Brain microvascular endothelial cell (primary cell): ENCODE results near the gene CDC42SE2.

ENCODE experiments used
- DNase-seq: peaks from one replicate; pipeline ENCODE4 v3.0.0-alpha.2; 2020
- H3K27ac ChIP-seq: fragments of 250-450 bp; sonication (Bioruptor Pico); 2 replicates; pipeline ENCODE4 v1.5.1; 2020; ENCODE audit warnings: mild to moderate bottlenecking, moderate library complexity
- H3K27me3 ChIP-seq: fragments of 250-450 bp; sonication (Bioruptor Pico); replicated peaks from 2 replicates; pipeline ENCODE4 v1.5.1; 2020; ENCODE audit warnings: mild to moderate bottlenecking
- H3K36me3 ChIP-seq: fragments of 250-450 bp; sonication (Bioruptor Pico); replicated peaks from 2 replicates; pipeline ENCODE4 v1.5.1; 2020; ENCODE audit warnings: mild to moderate bottlenecking
- H3K4me3 ChIP-seq: 2 replicates; pipeline ENCODE4 v1.5.1; 2011; ENCODE audit warnings: low read depth, mild to moderate bottlenecking, control low read depth, low read length, moderate library complexity
- CTCF ChIP-seq: IDR thresholded peaks from 2 replicates; pipeline ENCODE4 v1.5.1; 2011; ENCODE audit warnings: low read depth, mild to moderate bottlenecking, moderate library complexity, low read length, control low read depth, inconsistent platforms; ENCODE audit errors: missing control alignments
- in situ Hi-C: cut with HindIII; loops from 2 replicates; pipeline ENCODE4 v1.10.0; 2017; ENCODE audit warnings: low sequenced_read_pairs, low pct_ligation_motif_present

The CDC42SE2 gene

GRCh38 chr5:131353991-131354390 lies 90.1 kb downstream of the CDC42SE2 start:
- no peak for DNase-seq
- Histone ChIP-seq H3K36me3 (no peaks in the 10 kb centered on the region), H3K27me3 (no peaks in the 10 kb centered on the region), H3K27ac (no peak overlapping the region), H3K4me3 (no peak overlapping the region)
- TF ChIP-seq CTCF, result no peak
- in situ Hi-C loops, result no loop called here

- Histone ChIP-seq H3K36me3 (no peaks in the 10 kb centered on the region), H3K4me3 (no peak overlapping the region), H3K27ac (no peak overlapping the region), H3K27me3 (no peaks in the 10 kb centered on the region)
- TF ChIP-seq CTCF, result no peak
- DNase-seq, result no peak
- in situ Hi-C loops, result no loop called here
These were observed 92.2 kb downstream of the CDC42SE2 start for GRCh38 chr5:131355971-131356528.

GRCh38 chr5:131356619-131357018 lies 92.8 kb downstream of the CDC42SE2 start:
- DNase-seq, result no peak
- H3K27me3 ChIP-seq, result no peaks in the 10 kb centered on the region
- no peaks in the 10 kb centered on the region for H3K36me3 ChIP-seq
- no peak overlapping the region for H3K4me3 ChIP-seq
- no peak for TF ChIP-seq CTCF
- in situ Hi-C loops, result no loop called here
- H3K27ac ChIP-seq, result no peak overlapping the region

GRCh38 chr5:131357739-131358561 lies 94.1 kb downstream of the CDC42SE2 start:
- no peaks in the 10 kb centered on the region for H3K27me3 ChIP-seq
- H3K36me3 ChIP-seq, result no peaks in the 10 kb centered on the region
- H3K27ac ChIP-seq, result no peak overlapping the region
- H3K4me3 ChIP-seq, result no peak overlapping the region
- no peak for DNase-seq
- in situ Hi-C loops, result no loop called here
- TF ChIP-seq CTCF, result no peak

- in situ Hi-C loops, result no loop called here
- TF ChIP-seq CTCF, result no peak
- Histone ChIP-seq H3K27ac (no peak overlapping the region), H3K36me3 (no peaks in the 10 kb centered on the region), H3K4me3 (no peak overlapping the region), H3K27me3 (no peaks in the 10 kb centered on the region)
- no peak for DNase-seq
These were observed 97.9 kb downstream of the CDC42SE2 start for GRCh38 chr5:131361677-131362315.
